Ishikawa (cell line): Measurements from ENCODE around the gene CACNA1F.

Experiments
- EGR1 ChIP-seq: IDR thresholded peaks from 2 replicates; pipeline ENCODE4 v1.6.1; 2012
- MAX ChIP-seq: IDR thresholded peaks from 2 replicates; pipeline ENCODE4 v1.6.1; 2012
- NFIC ChIP-seq: IDR thresholded peaks from 2 replicates; pipeline ENCODE4 v1.6.1; 2012
- REST ChIP-seq: IDR thresholded peaks from 2 replicates; pipeline ENCODE4 v1.6.1; 2012; ENCODE audit warnings: low read depth, mild to moderate bottlenecking

GRCh38 chrX:49204709-49205108 lies 28.4 kb downstream of the CACNA1F start:
- no peak for TF ChIP-seq MAX
- no peak for TF ChIP-seq EGR1
- no peak for TF ChIP-seq NFIC
- no peak for TF ChIP-seq REST
